Renal cortical epithelial cell (primary cell): Measurements from ENCODE around the gene PCSK1. TPM values are rescaled to one million over a fixed set of nuclear protein-coding genes. Genes with fewer than 3 reads are reported as not detected.
A peak's percentile ranks its signal among the peaks of the same experiment; 100 is the strongest.

Experiments
- DNase-seq: peaks from one replicate; pipeline ENCODE4 v3.0.0-alpha.2; 2011; ENCODE audit warnings: low read depth
- total RNA-seq: library from RNA; depleted of rRNA; stranded (reverse); fragments of >200 nt; gene quantifications from 2 replicates; pipeline ENCODE4 v1.2.3, GENCODE V29; 2014

The PCSK1 gene
- not detected in 2 replicates for total RNA-seq

- no peak for DNase-seq
These were observed at the start of gene PCSK1 for GRCh38 chr5:96433066-96433447. PCSK1 (minus strand) TSS chr5:96433248; CDS start chr5:96433042, 206 bp downstream.

- DNase-seq, result no peak
These were observed 48.8 kb upstream of the PCSK1 start for GRCh38 chr5:96481867-96482266.

- no peak for DNase-seq
These were observed 48.1 kb upstream of the PCSK1 start for GRCh38 chr5:96481009-96481786.

- no peak for DNase-seq
These were observed 45.9 kb upstream of the PCSK1 start for GRCh38 chr5:96478983-96479382.

GRCh38 chr5:96476654-96477053 is 43.6 kb upstream of the PCSK1 start:
- DNase-seq, result no peak

- DNase-seq, result no peak
These were observed 41.0 kb upstream of the PCSK1 start for GRCh38 chr5:96474073-96474472.

GRCh38 chr5:96473155-96473554 is 40.1 kb upstream of the PCSK1 start:
- DNase-seq, result no peak

- DNase-seq, result no peak
These were observed 37.7 kb upstream of the PCSK1 start for GRCh38 chr5:96470785-96471184.

- DNase-seq, result peak; percentile 71
These were observed 35.9 kb upstream of the PCSK1 start for GRCh38 chr5:96468956-96469355.

- no peak for DNase-seq
These were observed 30.0 kb upstream of the PCSK1 start for GRCh38 chr5:96463091-96463490.

- no peak for DNase-seq
These were observed 26.5 kb upstream of the PCSK1 start for GRCh38 chr5:96459313-96460121.

GRCh38 chr5:96458176-96458575 is 25.1 kb upstream of the PCSK1 start:
- DNase-seq, result no peak

GRCh38 chr5:96455789-96456188 is 22.7 kb upstream of the PCSK1 start:
- no peak for DNase-seq

GRCh38 chr5:96453394-96453793 is 20.3 kb upstream of the PCSK1 start:
- no peak for DNase-seq

- DNase-seq, result no peak
These were observed 14.9 kb upstream of the PCSK1 start for GRCh38 chr5:96447949-96448348.

- no peak for DNase-seq
These were observed 7.1 kb upstream of the PCSK1 start for GRCh38 chr5:96440185-96440538.

GRCh38 chr5:96439477-96440184 is 6.6 kb upstream of the PCSK1 start:
- no peak for DNase-seq

- peak; percentile 68 for DNase-seq
These were observed 1.2 kb upstream of the PCSK1 start for GRCh38 chr5:96434201-96434645.

- no peak for DNase-seq
These were observed 607 bp downstream of the PCSK1 start for GRCh38 chr5:96432216-96433065.

GRCh38 chr5:96431376-96432187 is 1.5 kb downstream of the PCSK1 start:
- DNase-seq, result peak; percentile 3

- DNase-seq, result peak; percentile 15
These were observed 5.2 kb downstream of the PCSK1 start for GRCh38 chr5:96427824-96428223.
